ENCODE measurements around the gene CBFA2T2.

- TF ChIP-seq CTCF (IDR thresholded peaks at IDR 0.05) (no peak), POLR2A (IDR thresholded peaks at IDR 0.05) (no peak)
Measured at GRCh38 chr20:33621717-33622400, 132.0 kb downstream of the CBFA2T2 start.
